Coronary artery (tissue), 2 donors: ENCODE measurements around the gene ZNF436.

Experiments
- DNase-seq: peaks from one replicate; pipeline ENCODE4 v3.0.0-alpha.2; 2017; ENCODE audit warnings: low spot score
- H3K27ac ChIP-seq, 2 donors: fragments of 200-600 bp; sonication (generic); one replicate each; pipeline ENCODE4 v1.5.1; 2016 to 2019
- H3K4me3 ChIP-seq: fragments of 200-600 bp; sonication (generic); 2 replicates; pipeline ENCODE4 v1.5.1; 2016; ENCODE audit warnings: mild to moderate bottlenecking, moderate library complexity
- CTCF ChIP-seq: fragments of 200-600 bp; sonication (generic); IDR thresholded peaks from one replicate; pipeline ENCODE4 v1.5.1; 2019; ENCODE audit warnings: antibody characterized with exemption

The ZNF436 gene

GRCh38 chr1:23393706-23394105 lies 24.1 kb upstream of the ZNF436 start:
- Histone ChIP-seq H3K27ac (peak overlapping the region; percentile 30 to 80), H3K4me3 (no peak overlapping the region)
- TF ChIP-seq CTCF = no peak
- DNase-seq = no peak

- Histone ChIP-seq H3K4me3 (no peak overlapping the region), H3K27ac (no peak overlapping the region)
- no peak for TF ChIP-seq CTCF
- DNase-seq = no peak
Observed at GRCh38 chr1:23392125-23392855, 22.7 kb upstream of the ZNF436 start.

GRCh38 chr1:23389837-23390321 lies 20.2 kb upstream of the ZNF436 start:
- Histone ChIP-seq H3K27ac (no peak overlapping the region), H3K4me3 (no peak overlapping the region)
- no peak for TF ChIP-seq CTCF
- DNase-seq = no peak

- Histone ChIP-seq H3K27ac (no peak overlapping the region), H3K4me3 (no peak overlapping the region)
- no peak for DNase-seq
- TF ChIP-seq CTCF = no peak
Observed at GRCh38 chr1:23387494-23387893, 17.9 kb upstream of the ZNF436 start.

- no peak for TF ChIP-seq CTCF
- Histone ChIP-seq H3K4me3 (no peak overlapping the region), H3K27ac (peak overlapping the region in 1 of 2 donors; percentile 13)
- DNase-seq = no peak
Observed at GRCh38 chr1:23385119-23385621, 15.5 kb upstream of the ZNF436 start.

GRCh38 chr1:23384312-23385058 lies 14.8 kb upstream of the ZNF436 start:
- Histone ChIP-seq H3K27ac (peak overlapping the region in 1 of 2 donors; percentile 13), H3K4me3 (no peak overlapping the region)
- no peak for DNase-seq
- no peak for TF ChIP-seq CTCF
